Measurements from ENCODE around the gene DCPS.
A peak's percentile ranks its signal among the peaks of the same experiment; 100 is the strongest.

The DCPS gene

DNA sequence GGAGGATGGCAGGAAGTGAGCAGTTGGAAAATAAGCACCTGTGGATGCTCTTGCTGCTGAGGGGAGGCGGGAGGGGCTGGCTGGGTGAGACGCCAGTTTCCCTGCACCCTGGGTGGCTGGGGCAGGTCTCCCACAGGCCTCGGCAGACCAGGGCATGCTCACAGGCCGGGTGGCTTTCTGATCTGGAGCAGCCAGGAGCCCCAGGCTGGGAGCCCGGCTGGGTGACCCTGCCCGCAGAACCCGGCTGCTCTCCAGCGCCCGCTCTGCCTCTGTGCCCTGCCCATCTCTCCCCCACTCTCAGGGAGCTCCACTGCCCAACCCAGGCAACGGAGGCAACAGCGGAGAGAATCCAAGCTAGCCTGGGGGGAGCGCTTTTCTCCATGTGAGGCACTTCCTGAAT is 24.6 kb downstream of the DCPS start:
- no peak for DNase-seq (ENCODE audit: low spot score)

DNA sequence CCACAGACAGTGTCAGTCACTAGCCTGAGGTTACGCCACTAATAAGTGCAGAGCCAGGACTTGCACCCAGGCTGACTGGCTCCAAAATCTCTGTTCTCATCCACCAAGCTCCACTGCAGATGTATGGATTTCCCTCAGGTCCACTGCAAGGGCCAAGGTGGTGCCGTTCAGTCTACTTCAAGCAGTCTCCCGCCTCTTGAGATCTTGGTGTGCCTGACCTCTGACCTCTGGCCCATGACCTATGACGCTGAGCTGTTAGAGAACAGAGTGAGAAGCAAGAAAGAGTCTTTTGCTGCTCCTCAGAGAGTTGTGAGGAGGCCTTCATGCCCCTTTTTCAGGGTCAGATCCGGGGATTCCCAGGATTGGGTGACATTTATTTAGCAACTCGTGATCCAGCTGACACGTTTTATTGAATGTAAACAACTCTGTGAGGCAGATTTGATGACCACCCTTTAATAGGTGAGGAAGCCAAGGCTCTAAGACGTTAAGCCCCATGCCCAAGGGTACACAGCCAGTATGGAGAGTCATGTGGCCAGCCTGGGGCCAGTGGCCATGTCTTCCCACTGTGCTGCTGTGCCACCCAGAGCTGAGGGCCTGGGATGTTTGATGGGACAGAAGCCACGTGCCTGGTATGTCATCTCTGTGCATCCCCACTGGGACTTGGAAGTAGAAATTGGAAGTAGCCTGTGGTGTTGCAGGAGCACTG is 25.2 kb downstream of the DCPS start:
- DNase-seq (ENCODE audit: low spot score) = no peak

DNA sequence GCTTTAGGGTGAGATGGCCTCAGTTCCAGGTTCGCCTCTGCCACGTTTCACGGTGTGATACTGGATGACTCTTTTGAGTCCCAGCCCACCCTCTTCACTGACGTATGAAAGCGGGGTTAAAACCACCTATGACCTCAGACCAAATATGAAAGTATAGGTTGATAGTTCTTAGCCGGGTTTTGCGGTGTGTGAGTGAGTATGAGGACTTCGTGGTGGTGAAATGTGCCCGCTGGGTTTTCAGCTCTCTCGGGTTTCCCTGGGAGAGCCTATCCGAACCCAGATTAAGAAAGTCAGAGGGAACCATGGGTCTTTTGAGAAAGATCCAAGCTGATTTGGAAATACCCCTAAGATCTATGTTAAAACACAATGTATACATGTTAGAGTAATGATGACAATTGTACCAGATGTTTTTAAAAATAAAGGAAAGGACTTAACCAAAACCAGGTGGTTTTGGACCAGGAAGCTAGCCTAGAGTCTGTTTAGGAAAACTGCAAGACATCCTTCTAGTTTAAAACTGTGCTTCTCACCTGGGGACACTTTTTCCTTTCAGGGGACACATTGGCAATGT is 25.9 kb downstream of the DCPS start:
- DNase-seq (ENCODE audit: low spot score) = no peak

DNA sequence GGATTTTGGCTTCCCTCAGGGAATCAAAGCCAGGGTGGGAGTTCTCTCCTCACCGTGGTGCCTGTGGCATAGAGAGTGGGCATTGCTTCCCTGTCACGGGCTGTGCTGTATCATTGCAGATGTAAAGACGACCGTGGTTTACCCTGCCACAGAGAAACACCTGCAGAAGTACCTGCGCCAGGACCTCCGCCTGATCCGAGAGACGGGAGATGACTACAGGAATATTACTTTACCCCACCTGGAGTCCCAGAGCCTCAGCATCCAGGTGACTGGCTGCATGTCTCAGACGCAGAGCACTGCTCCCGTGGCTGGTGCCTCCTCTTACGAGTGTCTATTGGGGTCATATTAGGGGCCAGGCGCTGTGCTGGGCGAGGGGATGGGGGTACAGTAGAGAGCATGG is 27.4 kb downstream of the DCPS start:
- DNase-seq (ENCODE audit: low spot score) = no peak

DNA sequence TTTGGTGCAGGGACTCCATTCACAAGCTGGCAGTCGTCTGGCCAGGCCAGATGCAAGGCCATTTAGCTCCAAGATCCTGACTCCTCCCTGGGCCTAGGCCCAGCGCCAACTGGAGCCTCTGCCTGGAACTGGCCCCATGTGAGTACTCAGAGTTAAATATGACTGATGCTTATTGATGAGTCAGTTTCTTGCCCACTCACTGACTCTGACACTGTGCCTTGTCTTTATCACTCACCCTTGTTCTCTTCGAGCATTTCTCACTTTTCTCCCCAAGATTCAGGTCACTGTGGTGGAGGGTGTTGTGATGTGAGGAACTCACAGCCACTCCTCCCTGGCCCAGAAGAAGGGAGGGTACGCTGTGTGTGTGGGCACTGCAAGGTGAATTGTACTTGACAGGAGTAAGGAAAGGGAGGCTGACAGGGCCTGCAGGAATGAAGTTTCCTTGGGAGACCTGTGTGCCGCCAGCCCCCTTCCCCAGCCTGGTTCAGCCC is 28.4 kb downstream of the DCPS start:
- DNase-seq (ENCODE audit: low spot score) = no peak

DNA sequence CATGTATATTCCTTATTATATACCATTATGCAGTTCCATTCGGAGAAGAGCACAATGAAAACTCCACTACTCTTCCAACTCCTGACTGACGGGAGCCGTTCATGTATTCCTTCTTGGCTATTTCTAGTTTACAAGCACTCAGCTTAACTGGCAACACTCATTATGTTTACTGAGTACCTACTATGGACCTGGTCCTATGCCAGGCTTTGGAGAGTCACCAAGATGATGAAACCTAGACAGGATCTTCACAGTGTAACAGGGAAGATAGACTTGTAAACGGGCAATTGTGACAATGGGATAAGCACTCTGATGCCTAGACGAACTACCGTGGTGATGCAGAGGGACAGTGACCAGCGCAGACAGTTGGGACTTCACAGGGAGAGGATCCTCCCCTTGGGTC is 29.3 kb downstream of the DCPS start:
- DNase-seq (ENCODE audit: low spot score) = no peak

DNA sequence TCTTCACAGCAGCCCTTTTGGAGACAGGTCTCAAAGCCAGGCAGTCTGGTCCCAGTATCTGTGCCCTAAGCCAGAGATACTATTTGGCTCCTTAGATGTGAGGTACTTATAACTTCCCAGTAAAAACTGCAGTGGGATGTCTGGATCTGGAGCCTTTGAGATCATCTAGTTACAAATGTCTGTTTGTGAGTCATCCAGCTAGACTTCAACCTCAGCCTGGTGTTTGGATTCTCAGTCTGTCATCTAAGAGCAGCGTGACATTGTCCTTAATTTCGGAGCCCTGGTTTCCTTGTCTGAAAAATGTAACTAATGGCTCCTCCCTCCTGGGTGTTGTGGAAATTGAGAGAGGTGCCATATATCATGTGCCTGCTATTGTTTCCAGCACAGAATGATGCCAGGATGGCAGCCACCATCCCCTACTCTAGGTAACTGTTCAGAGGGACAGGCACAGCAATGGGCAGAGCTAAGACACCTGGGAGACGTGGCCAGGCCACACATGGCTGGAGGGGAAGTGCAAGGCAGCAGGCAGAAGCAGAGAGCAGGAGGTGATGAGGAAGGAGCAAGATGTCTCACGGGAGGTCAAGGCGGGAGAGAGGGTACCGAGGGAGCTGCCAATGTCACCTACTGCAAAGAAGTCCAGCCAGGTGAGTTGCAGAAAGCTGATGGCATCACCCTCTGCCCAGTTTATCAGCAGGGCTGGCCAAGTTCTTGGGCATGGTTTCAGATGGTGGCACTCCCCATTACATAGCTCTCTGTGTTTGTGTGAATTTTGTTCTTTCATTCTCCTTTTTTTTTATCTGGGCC is 31.0 kb downstream of the DCPS start:
- no peak for DNase-seq (ENCODE audit: low spot score)

DNA sequence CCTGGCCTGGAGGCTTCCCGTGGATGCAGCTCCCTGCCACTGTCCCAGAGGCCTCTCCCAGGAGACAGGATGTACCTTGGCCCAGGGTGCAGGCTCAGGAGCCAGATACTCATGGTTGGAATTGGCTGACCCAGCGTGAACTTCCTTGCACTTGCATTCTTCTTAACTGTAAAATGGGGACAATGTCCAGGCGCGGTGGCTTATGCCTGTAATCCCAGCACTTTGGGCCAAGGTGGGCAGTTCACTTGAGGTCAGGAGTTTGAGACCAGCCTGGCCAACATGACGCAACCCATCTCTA is 31.6 kb downstream of the DCPS start:
- DNase-seq (ENCODE audit: low spot score) = no peak

DNA sequence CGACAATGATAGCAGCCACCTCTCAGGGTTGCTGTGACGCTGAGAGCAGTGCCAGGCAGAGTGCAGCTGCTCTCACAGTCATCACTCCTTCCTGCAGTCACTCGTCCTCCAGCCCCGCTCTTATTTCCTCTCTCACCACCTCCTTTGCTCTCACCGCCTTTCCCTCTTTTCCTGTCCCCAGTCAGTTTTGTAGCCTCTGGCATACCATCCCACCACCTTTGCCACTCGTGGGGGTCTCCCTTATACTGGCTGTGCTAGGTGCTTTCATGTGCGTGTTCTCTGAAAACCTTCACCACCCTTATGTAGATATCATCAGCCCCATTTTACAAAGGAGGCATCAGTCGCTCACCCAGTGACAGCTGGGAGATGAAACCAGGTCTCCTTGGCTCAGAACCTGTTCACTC is 32.3 kb downstream of the DCPS start:
- no peak for DNase-seq (ENCODE audit: low spot score)

DNA sequence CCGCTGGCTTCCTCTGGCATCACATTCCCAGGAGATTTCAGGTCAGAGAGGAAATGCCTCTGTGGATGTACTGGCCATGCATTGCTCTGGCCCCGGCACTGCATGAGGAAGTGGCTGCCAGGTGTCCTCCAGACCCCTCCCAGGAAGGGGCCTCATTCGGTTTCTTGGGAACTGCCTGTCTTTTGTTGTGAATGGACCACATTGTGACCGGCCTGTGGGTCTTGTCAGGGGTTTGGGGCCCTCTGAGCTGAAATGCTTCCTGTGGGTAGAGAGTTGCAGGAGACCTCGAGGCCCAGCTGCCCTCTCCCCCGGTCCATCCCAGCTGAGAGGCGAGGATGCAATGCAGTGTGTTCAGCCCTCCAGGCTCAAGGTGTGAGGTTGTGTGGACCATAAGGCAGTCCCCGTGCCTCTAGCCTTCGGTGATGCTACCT is 32.8 kb downstream of the DCPS start:
- DNase-seq (ENCODE audit: low spot score) = no peak

DNA sequence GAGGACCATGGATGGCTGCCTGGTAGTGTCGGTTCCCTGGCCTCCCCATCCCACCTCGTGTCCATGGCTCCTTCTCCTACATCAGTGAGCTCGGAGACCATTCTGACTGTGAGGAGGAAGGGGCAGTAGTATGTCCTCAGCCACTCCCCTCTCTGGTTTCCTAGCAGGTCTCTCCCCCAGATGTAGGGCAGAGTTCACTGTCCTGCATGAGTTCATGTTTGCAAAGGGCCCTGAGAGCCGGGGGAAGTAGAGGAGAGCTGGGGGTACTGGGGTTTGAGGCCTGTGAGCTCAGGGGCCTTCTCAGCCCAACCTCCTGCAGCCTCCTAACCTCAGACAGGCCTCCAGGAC is 33.2 kb downstream of the DCPS start:
- no peak for DNase-seq (ENCODE audit: low spot score)

DNA sequence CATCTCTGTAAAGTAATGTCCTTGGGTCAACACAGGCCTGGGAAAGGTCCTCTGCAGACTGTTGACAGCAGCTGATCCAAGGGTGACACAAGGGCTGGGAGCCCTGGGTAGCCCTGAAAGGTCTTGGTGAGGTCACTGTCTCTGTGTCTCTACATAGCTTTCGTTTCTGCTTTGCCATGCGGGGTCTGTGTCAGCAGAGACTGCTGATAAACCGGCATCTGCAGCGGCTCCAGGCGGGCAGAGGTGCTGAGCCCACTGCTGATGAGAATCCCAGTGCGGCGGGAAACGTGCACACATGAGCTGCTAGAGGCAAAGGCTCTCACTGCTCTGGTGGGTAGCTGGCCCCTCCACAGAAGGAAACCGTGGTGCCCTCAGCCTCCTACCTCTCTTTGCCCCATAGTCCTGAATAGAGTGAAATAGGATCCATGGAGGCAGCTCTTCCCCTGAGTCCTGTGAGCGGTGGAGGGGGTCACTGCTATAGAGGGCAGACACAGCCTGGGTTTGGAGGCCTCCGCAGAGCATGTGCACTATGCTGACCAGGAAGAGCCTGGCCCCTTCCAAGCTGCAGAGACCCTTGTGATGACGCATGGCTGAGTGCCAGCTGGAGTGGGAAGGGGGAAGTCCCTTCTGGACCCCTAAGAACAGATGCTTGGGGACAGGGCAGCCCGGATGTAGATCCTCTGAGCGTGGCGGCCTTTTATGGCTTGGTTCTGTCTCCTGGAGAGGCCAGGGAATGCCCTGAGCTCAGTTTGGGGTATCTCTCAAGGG is 33.8 kb downstream of the DCPS start:
- DNase-seq (ENCODE audit: low spot score) = no peak

DNA sequence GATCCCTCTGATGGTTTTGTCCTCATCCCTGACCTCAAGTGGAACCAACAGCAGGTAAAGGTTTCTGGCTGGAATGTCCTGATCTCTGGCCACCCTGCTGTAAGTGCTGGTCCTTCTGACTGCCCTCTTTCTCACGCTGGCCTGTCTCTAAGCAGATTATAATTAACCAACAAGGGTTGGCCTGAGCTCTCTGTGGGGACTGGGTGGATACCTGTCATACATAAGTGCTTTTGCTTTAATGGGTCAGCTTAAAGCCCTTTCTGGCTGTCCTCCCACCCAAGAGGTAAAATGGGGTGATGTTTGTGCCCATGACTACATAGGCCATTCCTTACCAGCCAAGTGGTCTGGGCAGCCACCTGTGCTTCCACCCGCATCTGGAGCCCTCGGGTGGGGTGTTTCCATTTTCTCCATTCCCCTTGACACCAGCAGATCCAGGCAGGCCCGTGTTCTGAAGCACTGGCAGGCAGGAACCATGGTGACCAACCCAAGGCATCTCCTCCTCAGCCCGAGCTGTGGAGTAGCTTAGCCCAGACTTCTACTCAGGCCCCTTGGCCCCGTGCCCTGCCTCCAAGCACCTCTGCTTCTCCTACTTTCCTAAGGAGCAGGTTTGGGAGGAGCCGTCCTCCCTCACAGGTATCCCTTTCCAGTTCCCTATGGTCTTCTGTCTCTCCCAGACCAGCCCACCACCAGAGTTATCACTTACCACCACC is 34.6 kb downstream of the DCPS start:
- DNase-seq (ENCODE audit: low spot score) = no peak

DNA sequence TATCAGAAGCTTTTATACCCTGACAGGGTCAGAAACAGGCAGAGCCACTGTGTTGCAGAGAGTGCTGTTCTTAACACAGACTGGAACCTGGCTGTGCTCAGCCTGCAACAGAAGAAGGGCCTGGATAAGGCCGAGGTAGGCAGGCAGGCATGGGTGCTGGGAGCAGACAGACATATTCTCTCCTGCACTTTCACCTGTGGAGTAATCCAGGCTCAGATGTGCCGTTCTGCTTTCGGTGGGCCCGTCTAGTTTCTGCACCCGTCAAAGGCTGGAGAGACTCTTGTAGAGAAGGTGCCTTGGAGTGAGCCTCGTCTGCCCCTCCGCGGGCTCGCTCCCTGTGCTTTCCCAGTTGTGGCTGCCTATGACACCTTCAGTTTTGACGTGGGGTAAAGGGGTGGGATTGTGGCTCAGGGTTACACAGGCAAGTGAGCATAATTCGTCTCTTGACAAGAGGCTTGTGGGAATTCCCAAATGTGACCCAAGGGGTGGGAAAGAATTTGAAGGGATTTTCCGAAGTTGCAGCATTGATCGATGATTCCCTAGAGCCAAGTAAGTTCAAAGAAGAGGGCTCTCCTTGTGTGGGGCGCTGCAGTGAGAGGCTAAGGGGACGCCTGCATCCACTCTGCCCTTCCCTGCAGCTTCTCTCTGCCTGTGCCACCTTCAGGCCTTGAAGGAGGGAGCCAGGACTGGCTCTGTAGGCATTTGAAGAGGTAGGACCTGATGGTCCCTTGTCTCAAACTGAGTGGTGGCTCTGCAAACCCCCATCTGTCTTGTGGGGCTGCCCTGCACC is 35.4 kb downstream of the DCPS start:
- DNase-seq (ENCODE audit: low spot score) = no peak

DNA sequence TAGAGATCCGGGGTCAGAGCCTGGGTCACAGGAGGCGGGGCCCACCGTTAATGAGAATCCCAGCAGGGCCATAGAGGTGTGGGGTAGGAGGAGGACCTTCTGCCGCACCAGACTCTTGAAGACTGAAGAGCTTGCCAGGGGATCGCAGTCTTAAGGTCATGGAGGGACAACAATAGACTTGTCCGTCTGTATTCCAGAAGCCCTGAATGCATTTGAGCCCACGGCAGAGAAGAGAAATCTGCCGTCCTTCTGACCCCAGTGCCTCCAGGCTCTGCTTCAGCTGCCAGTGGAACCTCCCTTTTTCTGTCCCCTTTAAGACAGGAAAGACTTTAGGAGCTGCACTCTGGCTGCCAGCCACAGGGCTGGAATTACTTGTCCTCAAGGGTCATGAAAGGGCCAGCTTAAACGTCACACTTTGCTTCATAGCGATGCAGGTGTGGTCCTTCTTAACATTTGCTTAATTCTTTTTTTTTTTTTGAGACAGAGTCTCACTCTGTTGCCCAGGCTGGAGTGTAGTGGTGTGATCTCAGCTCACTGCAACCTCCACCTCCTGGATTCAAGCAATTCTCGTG is 36.1 kb downstream of the DCPS start:
- DNase-seq (ENCODE audit: low spot score) = no peak

DNA sequence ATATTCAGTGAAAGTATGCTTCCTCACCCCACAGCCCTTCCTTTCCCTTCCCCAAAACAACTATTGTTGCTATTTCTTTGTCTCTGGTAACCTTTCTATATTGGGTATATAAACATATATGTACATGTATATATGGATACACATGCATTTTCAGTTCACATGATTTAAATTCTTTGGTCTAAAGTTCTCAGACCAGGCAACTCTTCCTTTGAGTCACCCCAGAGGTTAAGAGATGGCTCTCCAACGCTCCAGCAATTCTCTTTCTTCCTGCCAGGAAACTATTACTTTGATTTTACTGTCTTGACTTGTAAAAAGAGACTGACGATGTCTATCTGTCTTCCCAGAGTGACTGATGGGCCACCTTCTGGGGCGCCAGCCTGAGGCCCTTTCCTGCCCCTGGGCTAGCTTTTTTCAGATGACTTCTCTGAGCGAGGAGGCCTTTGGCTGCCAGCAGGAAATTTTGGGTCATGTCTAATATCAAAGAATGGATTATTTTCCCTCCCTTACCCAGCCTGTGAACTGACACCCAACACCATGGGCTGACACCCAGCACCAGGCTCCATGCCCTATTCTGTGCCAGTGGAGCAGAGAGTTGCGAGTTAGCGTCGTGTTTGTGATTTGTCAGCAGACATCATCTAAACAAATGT is 37.2 kb downstream of the DCPS start:
- DNase-seq (ENCODE audit: low spot score) = no peak

DNA sequence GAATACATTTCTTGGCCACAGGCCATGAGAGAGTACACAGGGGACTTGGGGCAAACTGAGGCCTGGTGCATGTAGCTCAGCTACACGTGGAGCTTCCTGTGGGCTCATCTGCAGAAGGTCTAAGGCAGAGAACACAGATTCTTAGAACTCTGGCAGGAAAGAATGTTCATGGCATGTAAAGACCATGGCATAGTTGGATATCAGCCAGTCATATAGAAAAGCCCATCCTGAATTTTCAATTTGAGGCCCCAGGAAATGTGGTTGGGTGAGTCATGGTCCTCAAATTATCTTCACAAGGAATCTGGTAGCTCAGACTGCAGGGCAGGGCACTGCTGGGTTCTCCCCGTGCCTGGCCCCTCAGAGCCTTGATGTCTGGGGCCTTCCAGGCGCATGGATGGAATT is 37.9 kb downstream of the DCPS start:
- DNase-seq (ENCODE audit: low spot score) = peak; percentile 45

DNA sequence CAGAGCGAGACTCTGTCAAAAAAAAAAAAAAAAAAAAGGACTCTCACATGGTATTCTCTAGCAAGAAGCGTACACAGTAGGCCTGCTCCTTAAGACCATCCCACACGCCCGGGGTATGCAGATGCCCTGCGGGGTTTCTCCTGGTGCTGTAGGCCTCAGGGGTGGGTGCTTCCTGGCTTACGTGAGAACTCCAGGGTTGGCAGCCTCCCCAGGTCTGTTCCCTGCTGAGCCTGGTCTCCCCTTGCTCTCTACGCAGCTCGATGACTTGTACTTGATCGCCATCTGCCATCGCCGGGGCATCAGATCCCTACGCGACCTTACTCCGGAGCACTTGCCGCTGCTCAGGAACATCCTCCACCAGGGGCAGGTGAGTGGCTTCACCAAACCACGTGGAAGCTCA is 39.2 kb downstream of the DCPS start:
- DNase-seq (ENCODE audit: low spot score) = no peak

DNA sequence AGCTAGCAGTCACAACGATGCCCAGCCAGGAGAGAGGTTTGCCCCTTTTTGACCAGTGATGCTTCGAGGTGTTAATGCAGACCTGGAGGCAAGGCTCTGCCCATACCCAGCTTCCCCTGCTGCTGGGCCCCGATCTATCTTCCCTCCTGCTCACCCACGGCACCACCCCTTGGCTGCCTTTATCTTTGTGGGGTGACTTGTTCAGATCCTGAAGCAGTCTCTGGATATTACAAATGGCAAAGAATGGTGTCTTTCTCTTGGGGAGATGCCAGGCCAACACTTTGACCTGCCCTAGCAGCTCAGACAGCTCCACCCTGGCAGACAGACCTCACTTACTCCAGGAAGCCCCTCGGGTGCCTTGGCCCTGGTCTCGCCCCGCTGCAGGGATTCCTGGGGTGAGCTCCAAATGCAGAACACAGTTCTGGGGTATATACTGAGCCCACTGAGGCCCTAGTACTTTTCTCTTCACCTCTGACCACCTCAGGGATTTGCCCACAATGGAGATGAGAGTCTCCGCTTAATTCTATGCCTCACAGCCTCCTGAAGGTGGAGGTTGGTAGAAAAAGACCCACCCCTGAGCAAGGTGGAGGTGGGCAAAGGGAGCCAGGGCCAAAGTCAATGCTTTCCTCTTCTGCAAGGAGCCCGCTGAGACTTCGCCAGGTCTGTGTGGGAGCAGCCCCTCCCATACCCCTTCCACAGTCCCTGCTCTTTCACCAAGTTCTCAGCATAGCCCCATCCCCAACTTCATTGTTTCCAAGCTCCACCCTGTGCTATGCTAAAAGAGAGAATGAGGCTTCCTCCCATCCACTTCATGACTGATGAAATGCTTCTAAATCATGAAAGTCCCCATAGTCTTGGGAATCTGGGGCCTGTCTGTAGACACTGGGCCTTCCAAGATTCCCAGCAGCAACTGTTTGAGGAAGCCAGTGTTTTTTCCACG is 40.6 kb downstream of the DCPS start:
- DNase-seq (ENCODE audit: low spot score) = peak; percentile 64
